Measurements from ENCODE around the gene DYNLT2.

- TF ChIP-seq CTCF (IDR thresholded peaks at IDR 0.05) (no peak), ZNF416 (CRISPR knock-in tag; IDR thresholded peaks at IDR 0.05) (no peak), ATF3 (CRISPR knock-in tag; conservative IDR thresholded peaks at IDR 0.05) (no peak), IRF2 (CRISPR knock-in tag; IDR thresholded peaks at IDR 0.05; ENCODE audit: borderline replicate concordance, low read depth) (no peak), ZNF232 (CRISPR knock-in tag; IDR thresholded peaks at IDR 0.05) (no peak)
Observed at GRCh38 chr6:169791721-169792131, 40.4 kb upstream of the DYNLT2 start.
